SK-N-SH treated with all-trans-retinoic acid at 6 μM for 48 hours (cell line): ENCODE data around the gene HIPK1.
A peak's percentile ranks its signal among the peaks of the same experiment; 100 is the strongest.

ENCODE experiments used
- ATAC-seq: fragments of 200-7000 bp; cut with Tn5 transposase; 3 replicates; pipeline ENCODE4 v1.9.1; 2020; ENCODE audit warnings: mild to moderate bottlenecking, moderate library complexity
- ARNTL ChIP-seq: fragments of 450-650 bp; formaldehyde crosslinking; IDR thresholded peaks from 2 replicates; pipeline ENCODE4 v1.5.0; 2020; ENCODE audit warnings: low read depth, mild to moderate bottlenecking, moderate library complexity, borderline replicate concordance
- BACH2 ChIP-seq: fragments of 250-450 bp; sonication (Bioruptor Pico); IDR thresholded peaks from 2 replicates; pipeline ENCODE4 v1.9.0; 2021; ENCODE audit warnings: mild to moderate bottlenecking, borderline replicate concordance
- CSDC2 ChIP-seq: fragments of 250-450 bp; sonication (Bioruptor Pico); IDR thresholded peaks from 2 replicates; pipeline ENCODE4 v1.5.0; 2020; ENCODE audit warnings: mild to moderate bottlenecking, moderate library complexity
- ESRRG ChIP-seq: fragments of 250-450 bp; sonication (Bioruptor Pico); IDR thresholded peaks from 2 replicates; pipeline ENCODE4 v1.6.1; 2021; ENCODE audit warnings: mild to moderate bottlenecking
- GLIS3 ChIP-seq: fragments of 250-450 bp; sonication (Bioruptor Pico); IDR thresholded peaks from 2 replicates; pipeline ENCODE4 v1.5.0; 2020; ENCODE audit warnings: mild to moderate bottlenecking, moderate library complexity
- ISL1 ChIP-seq: fragments of 250-450 bp; sonication (Bioruptor Pico); IDR thresholded peaks from 2 replicates; pipeline ENCODE4 v2.1.2; 2022; ENCODE audit warnings: mild to moderate bottlenecking, moderate library complexity
- OSR1 ChIP-seq: fragments of 250-450 bp; sonication (Bioruptor Pico); IDR thresholded peaks from 2 replicates; pipeline ENCODE4 v1.8.0; 2022; ENCODE audit warnings: moderate library complexity, mild to moderate bottlenecking, inconsistent platforms
- POU6F1 ChIP-seq: fragments of 250-450 bp; sonication (Bioruptor Pico); IDR thresholded peaks from 2 replicates; pipeline ENCODE4 v1.8.0; 2021; ENCODE audit warnings: low read depth, mild to moderate bottlenecking, moderate library complexity, borderline replicate concordance
- PPARA ChIP-seq: fragments of 250-450 bp; sonication (Bioruptor Pico); IDR thresholded peaks from 2 replicates; pipeline ENCODE4 v1.5.0; 2020; ENCODE audit warnings: mild to moderate bottlenecking, borderline replicate concordance
- RARB ChIP-seq: fragments of 250-450 bp; sonication (Bioruptor Pico); IDR thresholded peaks from 2 replicates; pipeline ENCODE4 v1.8.0; 2021; ENCODE audit warnings: mild to moderate bottlenecking, moderate library complexity
- SNAI2 ChIP-seq: fragments of 250-450 bp; sonication (Bioruptor Pico); IDR thresholded peaks from 2 replicates; pipeline ENCODE4 v1.5.0; 2020; ENCODE audit warnings: mild to moderate bottlenecking, moderate library complexity
- TCF4 ChIP-seq: fragments of 250-450 bp; sonication (Bioruptor Pico); IDR thresholded peaks from 2 replicates; pipeline ENCODE4 v1.8.0; 2021; ENCODE audit warnings: mild to moderate bottlenecking, moderate library complexity, borderline replicate concordance
- TSHZ2 ChIP-seq: fragments of 250-450 bp; sonication (Bioruptor Pico); IDR thresholded peaks from 2 replicates; pipeline ENCODE4 v1.5.0; 2020; ENCODE audit warnings: mild to moderate bottlenecking, moderate library complexity
- ZC3H10 ChIP-seq: fragments of 250-450 bp; sonication (Bioruptor Pico); IDR thresholded peaks from 2 replicates; pipeline ENCODE4 v1.5.1; 2021; ENCODE audit warnings: mild to moderate bottlenecking, moderate library complexity
- ZFP3 ChIP-seq: fragments of 250-450 bp; sonication (Bioruptor Pico); IDR thresholded peaks from 2 replicates; pipeline ENCODE4 v1.5.0; 2020; ENCODE audit warnings: mild to moderate bottlenecking, moderate library complexity
- ZFP30 ChIP-seq: fragments of 450-650 bp; formaldehyde crosslinking; IDR thresholded peaks from 2 replicates; pipeline ENCODE4 v1.5.0; 2022; ENCODE audit warnings: mild to moderate bottlenecking, moderate library complexity
- ZNF565 ChIP-seq: fragments of 450-650 bp; formaldehyde crosslinking; conservative IDR thresholded peaks from 2 replicates; pipeline ENCODE4 v1.5.0; 2020; ENCODE audit warnings: low read depth, mild to moderate bottlenecking, moderate library complexity
- ZNF70 ChIP-seq: fragments of 450-650 bp; formaldehyde crosslinking; IDR thresholded peaks from 2 replicates; pipeline ENCODE4 v1.5.0; 2020; ENCODE audit warnings: mild to moderate bottlenecking, moderate library complexity
- ZNF8 ChIP-seq: fragments of 450-650 bp; formaldehyde crosslinking; IDR thresholded peaks from 2 replicates; pipeline ENCODE4 v1.5.0; 2020; ENCODE audit warnings: mild to moderate bottlenecking, moderate library complexity
- TF ChIP-seq, protein P1 (sequence below): fragments of 250-450 bp; sonication (Bioruptor Pico); IDR thresholded peaks from 2 replicates; pipeline ENCODE4 v1.5.1; 2021; ENCODE audit warnings: mild to moderate bottlenecking, moderate library complexity
- TF ChIP-seq, protein P2 (sequence below): fragments of 250-450 bp; sonication (Bioruptor Pico); IDR thresholded peaks from 2 replicates; pipeline ENCODE4 v1.5.1; 2020; ENCODE audit warnings: low read depth, mild to moderate bottlenecking, moderate library complexity

The HIPK1 gene

GRCh38 chr1:113978863-113979702, 50.0 kb downstream of the HIPK1 start, which contains the start of gene OLFML3 (continued):
- TF ChIP-seq, protein P1, sequence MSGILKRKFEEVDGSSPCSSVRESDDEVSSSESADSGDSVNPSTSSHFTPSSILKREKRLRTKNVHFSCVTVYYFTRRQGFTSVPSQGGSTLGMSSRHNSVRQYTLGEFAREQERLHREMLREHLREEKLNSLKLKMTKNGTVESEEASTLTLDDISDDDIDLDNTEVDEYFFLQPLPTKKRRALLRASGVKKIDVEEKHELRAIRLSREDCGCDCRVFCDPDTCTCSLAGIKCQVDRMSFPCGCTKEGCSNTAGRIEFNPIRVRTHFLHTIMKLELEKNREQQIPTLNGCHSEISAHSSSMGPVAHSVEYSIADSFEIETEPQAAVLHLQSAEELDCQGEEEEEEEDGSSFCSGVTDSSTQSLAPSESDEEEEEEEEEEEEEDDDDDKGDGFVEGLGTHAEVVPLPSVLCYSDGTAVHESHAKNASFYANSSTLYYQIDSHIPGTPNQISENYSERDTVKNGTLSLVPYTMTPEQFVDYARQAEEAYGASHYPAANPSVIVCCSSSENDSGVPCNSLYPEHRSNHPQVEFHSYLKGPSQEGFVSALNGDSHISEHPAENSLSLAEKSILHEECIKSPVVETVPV (CRISPR knock-in tag), result no peak
- TF ChIP-seq CSDC2 (CRISPR knock-in tag), result no peak

GRCh38 chr1:113980110-113980509, 51.0 kb downstream of the HIPK1 start:
- no peak for ATAC-seq
- TF ChIP-seq, protein P1 (CRISPR knock-in tag), result no peak
- no peak for TF ChIP-seq ZC3H10
- no peak for TF ChIP-seq ISL1 (CRISPR knock-in tag)
- TF ChIP-seq ZNF70 (CRISPR knock-in tag), result no peak
- no peak for TF ChIP-seq BACH2 (CRISPR knock-in tag)
- no peak for TF ChIP-seq PPARA
- TF ChIP-seq GLIS3 (CRISPR knock-in tag), result no peak
- no peak for TF ChIP-seq ARNTL (CRISPR knock-in tag)
- no peak for TF ChIP-seq TCF4 (CRISPR knock-in tag)
- no peak for TF ChIP-seq ZNF565 (CRISPR knock-in tag)
- TF ChIP-seq CSDC2 (CRISPR knock-in tag), result no peak
- TF ChIP-seq, protein P2, sequence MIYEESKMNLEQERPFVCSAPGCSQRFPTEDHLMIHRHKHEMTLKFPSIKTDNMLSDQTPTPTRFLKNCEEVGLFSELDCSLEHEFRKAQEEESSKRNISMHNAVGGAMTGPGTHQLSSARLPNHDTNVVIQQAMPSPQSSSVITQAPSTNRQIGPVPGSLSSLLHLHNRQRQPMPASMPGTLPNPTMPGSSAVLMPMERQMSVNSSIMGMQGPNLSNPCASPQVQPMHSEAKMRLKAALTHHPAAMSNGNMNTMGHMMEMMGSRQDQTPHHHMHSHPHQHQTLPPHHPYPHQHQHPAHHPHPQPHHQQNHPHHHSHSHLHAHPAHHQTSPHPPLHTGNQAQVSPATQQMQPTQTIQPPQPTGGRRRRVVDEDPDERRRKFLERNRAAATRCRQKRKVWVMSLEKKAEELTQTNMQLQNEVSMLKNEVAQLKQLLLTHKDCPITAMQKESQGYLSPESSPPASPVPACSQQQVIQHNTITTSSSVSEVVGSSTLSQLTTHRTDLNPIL (CRISPR knock-in tag), result no peak
- no peak for TF ChIP-seq ZFP30 (CRISPR knock-in tag)
- TF ChIP-seq SNAI2 (CRISPR knock-in tag), result no peak

GRCh38 chr1:113981962-113982931, 53.1 kb downstream of the HIPK1 start:
- TF ChIP-seq ZC3H10, result no peak
- TF ChIP-seq, protein P2 (CRISPR knock-in tag), result no peak
- TF ChIP-seq PPARA, result no peak
- TF ChIP-seq TCF4 (CRISPR knock-in tag), result no peak
- no peak for TF ChIP-seq ZNF565 (CRISPR knock-in tag)
- no peak for TF ChIP-seq POU6F1
- no peak for TF ChIP-seq RARB (CRISPR knock-in tag)
- TF ChIP-seq OSR1 (CRISPR knock-in tag), result no peak
- TF ChIP-seq ZNF8, result no peak
- no peak for TF ChIP-seq TSHZ2 (CRISPR knock-in tag)
- TF ChIP-seq ZFP3 (CRISPR knock-in tag), result no peak
- no peak for TF ChIP-seq ISL1 (CRISPR knock-in tag)
- no peak for TF ChIP-seq ESRRG (CRISPR knock-in tag)
- ATAC-seq, result peak; percentile 12
